ENCODE measurements around the gene ARHGAP15. TPM values are rescaled to one million over a fixed set of nuclear protein-coding genes. Genes with fewer than 3 reads are reported as not detected.
A peak's percentile ranks its signal among the peaks of the same experiment; 100 is the strongest.

Gene ARHGAP15
- total RNA-seq, 1 donor from 2014 or later: not detected

DNA sequence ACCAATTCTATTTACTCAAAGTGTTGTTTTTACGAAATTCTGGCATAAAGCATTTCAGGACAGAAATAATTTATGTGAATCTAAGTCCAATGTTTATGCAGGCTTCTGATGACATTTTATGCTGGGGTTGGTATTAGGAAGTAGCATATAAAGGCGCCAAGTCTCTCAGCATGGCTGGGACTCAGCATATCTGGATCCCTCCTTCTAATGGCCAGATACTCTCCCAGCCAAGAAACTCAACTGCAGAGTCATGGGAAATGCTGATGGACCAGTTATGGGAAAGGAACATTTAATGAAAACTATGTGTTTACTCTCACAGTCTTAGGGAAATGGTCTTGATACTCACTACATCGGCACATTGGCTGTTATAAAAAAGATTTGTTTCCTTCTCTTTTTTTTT is 392.2 kb downstream of the ARHGAP15 start:
- Mint-ChIP-seq H3K4me1 (ENCODE audit: unreplicated experiment) (peaks cover 26% of the 10 kb centered on the region), H3K4me3 (ENCODE audit: unreplicated experiment) (no peak overlapping the region), H3K36me3 (ENCODE audit: unreplicated experiment) (no peaks in the 10 kb centered on the region), H3K9me3 (ENCODE audit: unreplicated experiment) (no peaks in the 10 kb centered on the region), H3K27me3 (ENCODE audit: unreplicated experiment) (no peaks in the 10 kb centered on the region), H3K27ac (ENCODE audit: unreplicated experiment) (no peak overlapping the region)
- TF ChIP-seq, protein P1, sequence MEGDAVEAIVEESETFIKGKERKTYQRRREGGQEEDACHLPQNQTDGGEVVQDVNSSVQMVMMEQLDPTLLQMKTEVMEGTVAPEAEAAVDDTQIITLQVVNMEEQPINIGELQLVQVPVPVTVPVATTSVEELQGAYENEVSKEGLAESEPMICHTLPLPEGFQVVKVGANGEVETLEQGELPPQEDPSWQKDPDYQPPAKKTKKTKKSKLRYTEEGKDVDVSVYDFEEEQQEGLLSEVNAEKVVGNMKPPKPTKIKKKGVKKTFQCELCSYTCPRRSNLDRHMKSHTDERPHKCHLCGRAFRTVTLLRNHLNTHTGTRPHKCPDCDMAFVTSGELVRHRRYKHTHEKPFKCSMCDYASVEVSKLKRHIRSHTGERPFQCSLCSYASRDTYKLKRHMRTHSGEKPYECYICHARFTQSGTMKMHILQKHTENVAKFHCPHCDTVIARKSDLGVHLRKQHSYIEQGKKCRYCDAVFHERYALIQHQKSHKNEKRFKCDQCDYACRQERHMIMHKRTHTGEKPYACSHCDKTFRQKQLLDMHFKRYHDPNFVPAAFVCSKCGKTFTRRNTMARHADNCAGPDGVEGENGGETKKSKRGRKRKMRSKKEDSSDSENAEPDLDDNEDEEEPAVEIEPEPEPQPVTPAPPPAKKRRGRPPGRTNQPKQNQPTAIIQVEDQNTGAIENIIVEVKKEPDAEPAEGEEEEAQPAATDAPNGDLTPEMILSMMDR (IDR thresholded peaks at IDR 0.05): no peak
- no peak for DNase-seq (ENCODE audit: extremely low spot score, unreplicated experiment)

DNA sequence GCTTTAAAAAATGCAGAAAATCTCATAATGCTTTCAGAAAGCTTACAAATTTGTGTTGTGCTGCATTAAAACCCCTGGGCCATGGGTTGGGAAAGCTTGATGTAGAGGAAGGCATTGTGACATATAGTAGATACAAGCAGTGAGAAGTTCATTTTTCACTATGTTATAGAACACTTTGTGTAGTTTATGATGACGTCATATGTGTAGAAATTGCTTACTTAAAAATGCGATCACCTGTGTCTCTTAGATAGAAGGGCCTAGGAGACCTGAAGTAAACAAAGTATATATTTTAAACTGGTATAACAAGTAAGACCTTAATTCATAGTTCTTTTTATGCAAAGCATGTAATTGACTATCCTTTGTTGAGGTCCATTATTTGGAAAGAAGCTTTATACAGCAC is 393.5 kb downstream of the ARHGAP15 start:
- Mint-ChIP-seq H3K4me3 (ENCODE audit: unreplicated experiment) (no peak overlapping the region), H3K4me1 (ENCODE audit: unreplicated experiment) (peaks cover 26% of the 10 kb centered on the region), H3K36me3 (ENCODE audit: unreplicated experiment) (no peaks in the 10 kb centered on the region), H3K9me3 (ENCODE audit: unreplicated experiment) (no peaks in the 10 kb centered on the region), H3K27me3 (ENCODE audit: unreplicated experiment) (no peaks in the 10 kb centered on the region), H3K27ac (ENCODE audit: unreplicated experiment) (no peak overlapping the region)
- TF ChIP-seq, protein P1 (IDR thresholded peaks at IDR 0.05): no peak
- DNase-seq (ENCODE audit: extremely low spot score, unreplicated experiment): no peak

DNA sequence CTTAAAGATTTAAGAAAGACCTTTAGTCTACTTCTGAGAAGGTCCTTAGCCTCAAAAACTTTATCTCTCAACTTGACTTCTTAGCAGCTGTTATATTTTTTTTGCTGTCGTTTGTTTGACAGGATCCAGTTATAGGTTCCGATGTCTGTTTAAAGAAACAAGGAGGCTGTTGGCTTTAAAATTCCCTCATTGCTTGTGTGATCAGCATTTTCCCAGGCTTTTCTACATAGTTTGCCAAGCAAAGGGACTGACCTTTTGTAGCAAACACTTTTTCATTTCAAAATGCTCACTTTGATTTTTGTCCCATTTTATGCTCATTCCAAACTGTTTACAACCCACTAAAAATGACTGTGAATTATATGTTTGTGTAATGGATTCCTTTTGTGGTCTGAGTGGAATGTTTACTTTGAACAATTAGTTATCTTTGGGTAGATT is 394.9 kb downstream of the ARHGAP15 start:
- Mint-ChIP-seq H3K9me3 (ENCODE audit: unreplicated experiment) (no peaks in the 10 kb centered on the region), H3K4me3 (ENCODE audit: unreplicated experiment) (no peak overlapping the region), H3K27ac (ENCODE audit: unreplicated experiment) (no peak overlapping the region), H3K4me1 (ENCODE audit: unreplicated experiment) (peaks cover 26% of the 10 kb centered on the region), H3K36me3 (ENCODE audit: unreplicated experiment) (no peaks in the 10 kb centered on the region), H3K27me3 (ENCODE audit: unreplicated experiment) (no peaks in the 10 kb centered on the region)
- no peak for DNase-seq (ENCODE audit: extremely low spot score, unreplicated experiment)
- TF ChIP-seq, protein P1 (IDR thresholded peaks at IDR 0.05): no peak

DNA sequence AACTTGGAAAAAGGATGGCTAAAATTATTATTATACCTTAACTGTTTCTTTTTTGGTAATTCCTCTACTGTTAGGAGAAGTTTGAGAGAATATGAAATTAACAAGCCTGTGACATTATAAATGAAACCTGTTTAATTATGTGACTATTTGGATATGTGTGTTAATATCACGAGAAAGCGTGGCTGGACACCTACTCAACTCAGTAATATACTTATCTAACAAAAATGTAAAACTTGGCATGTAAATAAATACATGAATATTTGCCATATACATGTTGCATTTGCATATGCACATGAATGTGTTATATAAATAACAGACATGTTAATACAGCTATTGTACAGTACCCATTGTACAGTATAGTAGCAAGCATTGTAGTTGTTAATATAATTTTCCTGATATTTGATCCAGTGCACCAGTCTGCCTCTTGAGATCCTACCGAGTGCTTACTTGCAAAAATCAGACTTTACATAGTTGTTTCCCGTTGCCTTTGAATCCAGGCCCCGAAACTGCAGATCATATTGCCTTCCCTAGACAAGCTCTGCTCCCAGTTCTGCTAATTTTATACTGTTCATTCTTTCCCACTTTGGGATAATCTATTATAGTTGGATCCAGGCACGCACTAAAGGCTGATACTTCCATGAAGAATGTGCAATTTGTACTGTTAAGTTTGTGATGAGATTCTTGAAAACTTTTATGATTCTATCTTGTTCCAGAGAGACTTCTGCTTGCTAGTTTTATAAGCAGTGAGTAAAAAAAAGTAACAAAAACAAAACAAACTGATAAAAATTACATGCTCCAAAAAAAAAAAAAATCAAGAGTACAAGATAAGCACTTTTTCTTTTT is 395.6 kb downstream of the ARHGAP15 start:
- H3K9me3 Mint-ChIP-seq (ENCODE audit: unreplicated experiment): no peaks in the 10 kb centered on the region
- no peaks in the 10 kb centered on the region for H3K27me3 Mint-ChIP-seq (ENCODE audit: unreplicated experiment)
- DNase-seq (ENCODE audit: extremely low spot score, unreplicated experiment): no peak
- TF ChIP-seq, protein P1 (IDR thresholded peaks at IDR 0.05): no peak
- H3K4me1 Mint-ChIP-seq (ENCODE audit: unreplicated experiment): peaks cover 26% of the 10 kb centered on the region
- H3K4me3 Mint-ChIP-seq (ENCODE audit: unreplicated experiment): no peak overlapping the region
- H3K36me3 Mint-ChIP-seq (ENCODE audit: unreplicated experiment): no peaks in the 10 kb centered on the region
- peak overlapping the region; percentile 32 for H3K27ac Mint-ChIP-seq (ENCODE audit: unreplicated experiment)

DNA sequence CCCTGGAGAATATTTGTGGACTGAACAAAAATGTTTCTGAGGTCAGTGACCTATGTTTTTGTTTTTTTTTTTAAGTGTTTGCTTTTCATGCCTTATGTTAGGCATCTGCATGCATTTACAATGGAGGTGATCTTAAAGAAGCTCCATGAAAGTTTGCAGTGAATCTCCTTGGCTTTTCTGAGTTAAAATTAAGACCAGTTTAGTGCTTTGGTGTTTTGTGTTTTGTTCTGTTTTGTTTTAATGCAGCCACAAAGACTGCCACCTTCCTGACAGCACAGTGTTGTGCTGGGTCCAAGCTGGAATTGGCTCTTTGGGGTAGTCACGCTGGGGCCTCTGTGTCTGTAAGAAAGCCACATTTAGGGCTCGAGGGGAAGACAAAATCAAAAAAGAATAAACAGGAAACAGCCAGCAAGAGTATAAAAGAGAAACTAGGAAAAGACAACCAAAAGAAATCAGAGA is 396.2 kb downstream of the ARHGAP15 start:
- DNase-seq (ENCODE audit: extremely low spot score, unreplicated experiment): no peak
- Mint-ChIP-seq H3K36me3 (ENCODE audit: unreplicated experiment) (no peaks in the 10 kb centered on the region), H3K27me3 (ENCODE audit: unreplicated experiment) (no peaks in the 10 kb centered on the region), H3K4me1 (ENCODE audit: unreplicated experiment) (peaks cover 26% of the 10 kb centered on the region), H3K27ac (ENCODE audit: unreplicated experiment) (peak overlapping the region; percentile 69), H3K4me3 (ENCODE audit: unreplicated experiment) (no peak overlapping the region), H3K9me3 (ENCODE audit: unreplicated experiment) (no peaks in the 10 kb centered on the region)
- TF ChIP-seq, protein P1 (IDR thresholded peaks at IDR 0.05): no peak

Measured in osteocyte (in vitro differentiated cells).